Fibroblast of pulmonary artery (primary cell): ENCODE measurements around the gene CYP4F3.
"Not testable (repeated sequence)": the region's sequence is repeated elsewhere in the genome, so short reads cannot be mapped to it uniquely, and the experiment has no call there.

Experiments used
- DNase-seq: peaks from one replicate; pipeline ENCODE4 v3.0.0-alpha.2; 2010; ENCODE audit warnings: low read depth
- H3K4me3 ChIP-seq: replicated peaks from 2 replicates; pipeline ENCODE4 v1.5.1; 2011; ENCODE audit warnings: low read depth, mild to moderate bottlenecking, control low read depth, low read length, moderate library complexity
- TF ChIP-seq, protein P1 (sequence below): IDR thresholded peaks from 2 replicates; pipeline ENCODE4 v1.5.1; 2011; ENCODE audit warnings: mild to moderate bottlenecking, control low read depth, low read length, inconsistent platforms; ENCODE audit errors: missing control alignments

CYP4F3 gene

DNA sequence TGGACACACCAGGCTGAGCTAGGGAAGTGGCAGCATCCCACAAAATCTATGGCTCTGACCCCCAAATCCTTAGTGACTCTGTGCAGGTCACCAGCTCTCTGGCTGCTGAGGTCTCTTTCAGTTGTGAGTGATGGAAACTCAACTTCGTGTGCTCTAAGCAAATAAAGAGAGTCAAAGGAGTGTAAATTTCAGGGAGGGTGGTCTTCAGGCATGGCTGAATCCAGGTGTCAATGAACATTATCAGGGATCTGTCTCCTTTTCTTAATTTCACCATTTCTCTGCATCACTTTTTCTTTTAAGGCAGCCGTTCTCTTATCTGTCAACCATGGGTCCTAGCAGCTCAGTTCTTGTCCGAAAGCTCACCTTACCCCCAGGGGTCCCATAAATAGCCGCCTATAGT lies 38.4 kb downstream of the CYP4F3 start:
- DNase-seq = no peak
- H3K4me3 ChIP-seq = no peak overlapping the region
- TF ChIP-seq, protein P1, sequence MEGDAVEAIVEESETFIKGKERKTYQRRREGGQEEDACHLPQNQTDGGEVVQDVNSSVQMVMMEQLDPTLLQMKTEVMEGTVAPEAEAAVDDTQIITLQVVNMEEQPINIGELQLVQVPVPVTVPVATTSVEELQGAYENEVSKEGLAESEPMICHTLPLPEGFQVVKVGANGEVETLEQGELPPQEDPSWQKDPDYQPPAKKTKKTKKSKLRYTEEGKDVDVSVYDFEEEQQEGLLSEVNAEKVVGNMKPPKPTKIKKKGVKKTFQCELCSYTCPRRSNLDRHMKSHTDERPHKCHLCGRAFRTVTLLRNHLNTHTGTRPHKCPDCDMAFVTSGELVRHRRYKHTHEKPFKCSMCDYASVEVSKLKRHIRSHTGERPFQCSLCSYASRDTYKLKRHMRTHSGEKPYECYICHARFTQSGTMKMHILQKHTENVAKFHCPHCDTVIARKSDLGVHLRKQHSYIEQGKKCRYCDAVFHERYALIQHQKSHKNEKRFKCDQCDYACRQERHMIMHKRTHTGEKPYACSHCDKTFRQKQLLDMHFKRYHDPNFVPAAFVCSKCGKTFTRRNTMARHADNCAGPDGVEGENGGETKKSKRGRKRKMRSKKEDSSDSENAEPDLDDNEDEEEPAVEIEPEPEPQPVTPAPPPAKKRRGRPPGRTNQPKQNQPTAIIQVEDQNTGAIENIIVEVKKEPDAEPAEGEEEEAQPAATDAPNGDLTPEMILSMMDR = no peak

DNA sequence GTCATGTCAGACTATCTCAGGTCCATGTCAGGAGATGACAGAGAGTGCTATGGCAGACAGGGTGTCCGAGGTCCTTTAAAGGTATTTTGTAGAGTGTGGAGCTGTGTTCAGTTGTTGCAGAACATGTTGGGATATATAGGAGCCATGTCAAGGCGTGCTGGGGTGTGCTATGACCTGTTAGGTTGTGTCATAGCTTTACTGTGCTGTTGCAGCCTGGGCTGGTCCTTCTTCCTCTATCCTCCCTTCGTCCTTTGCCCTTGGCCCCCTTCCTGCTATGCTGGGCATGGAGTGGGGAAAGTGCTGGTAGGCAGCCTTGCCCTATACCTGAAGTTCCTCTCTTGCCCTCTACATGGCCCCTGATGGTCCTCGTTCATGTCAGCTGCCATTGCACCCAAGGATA lies 39.2 kb downstream of the CYP4F3 start:
- DNase-seq, H3K4me3 ChIP-seq: not testable (repeated sequence)

DNA sequence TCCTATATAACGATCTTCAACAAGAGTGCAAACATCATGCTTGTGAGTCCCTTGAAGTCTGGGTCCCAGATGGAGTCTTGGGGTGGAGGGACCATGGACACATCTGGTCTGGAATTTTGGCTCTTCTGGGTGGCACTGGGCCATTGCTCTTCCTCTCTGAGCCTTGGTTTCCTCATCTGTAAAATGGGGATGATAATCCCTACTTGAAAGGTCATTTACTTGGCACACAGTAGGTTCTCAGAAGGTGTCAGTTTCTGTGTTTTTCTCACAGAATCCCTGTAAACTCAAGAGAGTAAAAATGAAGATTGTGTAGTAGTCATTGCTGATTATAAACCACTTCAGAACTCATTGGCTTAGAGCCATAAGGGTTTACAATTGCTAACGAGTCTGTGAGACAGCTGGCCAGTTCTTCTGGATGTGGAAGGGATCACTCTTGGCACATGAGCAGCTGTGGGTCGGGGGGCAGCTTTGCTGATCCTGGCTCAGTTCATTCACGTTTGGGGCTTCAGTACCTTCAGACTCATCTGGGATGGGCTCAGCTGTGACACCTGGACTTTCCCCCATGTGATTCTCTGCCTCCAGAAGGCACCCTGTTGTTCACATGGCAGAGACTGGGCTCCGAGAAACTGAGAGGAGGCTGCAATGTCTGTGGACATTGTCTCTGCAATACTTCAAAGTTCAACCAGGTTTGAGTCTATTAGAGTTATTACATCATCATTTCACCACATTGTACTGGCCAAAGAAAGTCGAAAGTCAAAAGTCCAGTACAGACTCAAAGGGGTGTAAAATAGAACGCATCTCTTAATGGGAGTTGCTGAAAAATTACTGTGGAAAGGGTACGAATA lies 40.0 kb downstream of the CYP4F3 start:
- TF ChIP-seq, protein P1 = no peak
- DNase-seq = no peak
- no peak overlapping the region for H3K4me3 ChIP-seq

DNA sequence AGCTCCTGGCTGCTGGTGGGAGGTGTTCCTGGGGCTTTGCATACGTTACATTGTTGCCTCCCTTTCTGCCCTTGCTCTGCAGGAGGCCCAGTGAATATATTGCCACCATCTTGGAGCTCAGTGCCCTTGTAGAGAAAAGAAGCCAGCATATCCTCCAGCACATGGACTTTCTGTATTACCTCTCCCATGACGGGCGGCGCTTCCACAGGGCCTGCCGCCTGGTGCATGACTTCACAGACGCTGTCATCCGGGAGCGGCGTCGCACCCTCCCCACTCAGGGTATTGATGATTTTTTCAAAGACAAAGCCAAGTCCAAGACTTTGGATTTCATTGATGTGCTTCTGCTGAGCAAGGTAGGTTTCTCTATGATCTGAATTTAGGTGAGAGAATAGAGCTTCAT lies 42.7 kb downstream of the CYP4F3 start:
- TF ChIP-seq, protein P1 = no peak
- DNase-seq = no peak
- no peak overlapping the region for H3K4me3 ChIP-seq

DNA sequence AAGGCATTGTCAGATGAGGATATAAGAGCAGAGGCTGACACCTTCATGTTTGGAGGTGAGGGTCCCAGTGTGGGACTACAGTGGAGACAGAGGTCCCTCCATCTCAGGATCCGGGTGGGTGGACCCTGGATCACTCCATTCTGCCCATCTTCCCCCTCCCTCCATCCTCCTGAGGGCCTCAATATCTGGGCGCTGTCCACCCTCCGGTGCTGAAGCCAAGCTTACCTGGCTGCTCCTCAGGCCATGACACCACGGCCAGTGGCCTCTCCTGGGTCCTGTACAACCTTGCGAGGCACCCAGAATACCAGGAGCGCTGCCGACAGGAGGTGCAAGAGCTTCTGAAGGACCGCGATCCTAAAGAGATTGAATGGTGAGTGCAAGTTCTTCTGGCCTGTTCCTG lies 44.1 kb downstream of the CYP4F3 start:
- TF ChIP-seq, protein P1 = no peak
- no peak overlapping the region for H3K4me3 ChIP-seq
- no peak for DNase-seq

DNA sequence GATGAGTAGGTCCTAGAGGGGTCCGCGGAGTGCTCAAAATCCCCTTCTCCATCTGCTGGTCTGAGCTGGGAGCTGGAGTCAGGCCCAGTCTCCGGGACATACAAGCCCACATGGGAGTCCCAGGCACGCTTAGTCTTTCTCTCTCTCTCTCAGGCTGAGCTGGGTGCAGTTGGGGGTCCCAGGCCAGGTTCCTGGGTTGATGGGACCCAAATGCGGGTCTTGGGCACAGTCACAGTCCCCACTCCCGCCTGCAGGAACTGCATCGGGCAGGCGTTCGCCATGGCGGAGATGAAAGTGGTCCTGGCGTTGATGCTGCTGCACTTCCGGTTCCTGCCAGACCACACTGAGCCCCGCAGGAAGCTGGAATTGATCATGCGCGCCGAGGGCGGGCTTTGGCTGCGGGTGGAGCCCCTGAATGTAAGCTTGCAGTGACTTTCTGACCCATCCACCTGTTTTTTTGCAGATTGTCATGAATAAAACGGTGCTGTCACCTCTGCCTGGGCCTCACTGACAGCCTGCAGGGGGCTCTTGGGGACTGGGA lies 56.0 kb downstream of the CYP4F3 start:
- DNase-seq = no peak
- TF ChIP-seq, protein P1 = no peak
- H3K4me3 ChIP-seq = no peak overlapping the region

DNA sequence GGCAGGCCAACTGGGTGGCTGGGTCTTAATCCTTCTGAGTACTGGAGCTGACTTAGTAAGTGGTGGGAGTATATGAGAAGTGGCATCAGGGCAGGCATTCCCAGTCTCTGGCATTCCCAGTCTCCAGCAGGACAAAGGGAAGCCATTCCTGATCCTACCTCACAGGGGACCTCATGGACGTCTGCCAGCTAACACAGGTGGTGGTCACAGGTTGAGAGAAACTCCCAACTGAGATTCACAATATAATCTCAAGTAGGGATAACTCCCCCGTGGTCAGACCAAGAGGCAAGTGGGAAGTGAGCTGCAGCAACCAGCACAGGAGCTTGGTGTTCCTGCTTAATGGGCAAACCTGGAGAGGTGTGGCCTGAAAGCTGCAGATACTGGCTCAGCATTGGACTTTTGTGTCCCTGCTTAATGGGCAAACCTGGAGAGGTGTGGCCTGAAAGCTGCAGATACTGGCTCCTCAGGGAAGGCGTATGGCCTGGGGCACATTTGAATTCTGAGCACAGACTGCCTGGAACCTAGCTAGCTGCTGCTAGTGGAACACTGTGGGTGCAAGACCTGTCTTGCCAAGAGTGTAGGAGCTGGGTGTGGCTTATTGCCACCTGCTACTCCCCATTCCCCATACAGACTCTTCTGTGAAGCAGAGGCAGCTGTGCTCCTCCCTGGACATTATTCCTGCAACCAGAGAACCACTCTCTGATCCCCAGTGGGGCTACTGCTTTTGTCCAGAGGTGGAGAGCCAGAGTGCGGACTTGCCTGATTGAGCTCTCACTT lies 61.2 kb downstream of the CYP4F3 start:
- no peak for DNase-seq
- H3K4me3 ChIP-seq = no peak overlapping the region
- TF ChIP-seq, protein P1 = no peak
